T-helper 2 cell treated with Interferon-gamma antibody and Interleukin-4, amounts not matched to agents 100 ng/mL and 5 ng/mL, for 36 hours (primary cell): ENCODE results near the gene CACNA1D. TPM values are rescaled to one million over a fixed set of nuclear protein-coding genes. Genes with fewer than 3 reads are reported as not detected.

Experiments used
- intact Hi-C: fragments of 100-400 bp; cut with micrococcal nuclease; formaldehyde crosslinking; loops from one replicate; pipeline ENCODE4 v1.15.1; 2023
- total RNA-seq: library from RNA; stranded (reverse); gene quantifications from 2 replicates; pipeline ENCODE4 v1.2.3, GENCODE V29; 2022

Gene CACNA1D
- total RNA-seq, 1 donor from 2014 or later: 4.5 TPM

GRCh38 chr3:53688989-53689388, 194.6 kb downstream of the CACNA1D start:
- intact Hi-C loops: no loop called here

GRCh38 chr3:53689681-53690080, 195.3 kb downstream of the CACNA1D start:
- intact Hi-C loops: no loop called here

DNA sequence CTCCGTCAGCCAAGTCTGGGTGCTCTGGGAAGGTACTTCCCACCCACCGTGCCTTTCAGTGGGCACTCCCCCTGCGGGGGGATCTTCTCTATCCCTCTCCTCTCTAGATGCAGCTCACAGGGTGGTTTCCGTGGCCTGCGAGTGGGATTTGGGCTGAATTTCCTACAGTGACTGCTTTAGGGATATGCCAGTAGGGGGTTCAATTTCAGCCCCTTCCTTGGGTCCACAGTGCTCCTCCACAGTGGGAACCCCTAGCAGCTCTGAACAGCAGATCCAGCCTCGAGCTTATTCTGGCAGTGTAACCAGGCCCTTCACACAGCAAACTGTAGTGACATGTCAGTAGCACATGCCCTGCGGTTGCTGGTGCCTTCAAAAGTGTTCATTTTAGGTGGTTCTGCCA, 196.1 kb downstream of the CACNA1D start:
- intact Hi-C loops: no loop called here

DNA sequence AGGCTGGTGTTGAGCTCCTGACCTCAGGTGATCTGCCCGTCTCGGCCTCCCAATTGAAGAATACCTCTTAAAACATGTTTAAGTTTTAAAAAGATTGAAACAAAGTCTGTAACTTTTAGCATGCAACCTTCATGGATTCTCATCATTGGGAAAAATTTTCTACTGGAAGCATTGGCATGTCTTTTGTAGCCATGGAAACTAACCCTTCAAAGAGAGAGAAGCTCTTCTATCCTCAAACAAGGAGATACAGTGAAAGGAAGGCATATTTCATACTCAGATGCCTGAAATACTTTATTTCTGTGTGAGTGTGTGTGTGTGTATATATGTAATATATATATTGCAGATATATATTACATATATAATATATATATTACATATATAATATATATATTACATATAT, 196.9 kb downstream of the CACNA1D start:
- intact Hi-C loops: no loop called here

DNA sequence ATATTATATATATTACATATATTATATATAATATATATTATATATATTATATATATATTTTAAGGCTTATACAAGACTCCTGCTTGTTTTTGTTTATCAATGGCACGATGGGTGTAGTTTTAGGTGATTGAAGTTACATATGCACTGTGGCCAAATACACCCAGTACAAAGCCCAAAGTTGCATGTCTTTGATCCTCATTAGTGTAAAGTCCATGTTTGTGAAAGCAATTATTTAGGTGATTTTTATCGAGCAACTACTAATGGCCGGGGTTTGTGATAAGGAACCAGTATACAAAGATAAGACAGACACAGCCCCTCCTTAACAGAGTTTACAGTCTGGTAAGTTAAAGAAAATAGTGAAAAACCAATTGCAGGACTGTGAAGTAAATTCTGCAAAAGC, 197.5 kb downstream of the CACNA1D start:
- intact Hi-C loops: no loop called here

- intact Hi-C loops: loop anchor here (1.0 kb wide), 1 partner anchor 16 kb away; no protein-coding TSS in a partner anchor
Measured at GRCh38 chr3:53693451-53693850, 199.0 kb downstream of the CACNA1D start.

GRCh38 chr3:53694046-53694445, 199.6 kb downstream of the CACNA1D start:
- intact Hi-C loops: no loop called here

DNA sequence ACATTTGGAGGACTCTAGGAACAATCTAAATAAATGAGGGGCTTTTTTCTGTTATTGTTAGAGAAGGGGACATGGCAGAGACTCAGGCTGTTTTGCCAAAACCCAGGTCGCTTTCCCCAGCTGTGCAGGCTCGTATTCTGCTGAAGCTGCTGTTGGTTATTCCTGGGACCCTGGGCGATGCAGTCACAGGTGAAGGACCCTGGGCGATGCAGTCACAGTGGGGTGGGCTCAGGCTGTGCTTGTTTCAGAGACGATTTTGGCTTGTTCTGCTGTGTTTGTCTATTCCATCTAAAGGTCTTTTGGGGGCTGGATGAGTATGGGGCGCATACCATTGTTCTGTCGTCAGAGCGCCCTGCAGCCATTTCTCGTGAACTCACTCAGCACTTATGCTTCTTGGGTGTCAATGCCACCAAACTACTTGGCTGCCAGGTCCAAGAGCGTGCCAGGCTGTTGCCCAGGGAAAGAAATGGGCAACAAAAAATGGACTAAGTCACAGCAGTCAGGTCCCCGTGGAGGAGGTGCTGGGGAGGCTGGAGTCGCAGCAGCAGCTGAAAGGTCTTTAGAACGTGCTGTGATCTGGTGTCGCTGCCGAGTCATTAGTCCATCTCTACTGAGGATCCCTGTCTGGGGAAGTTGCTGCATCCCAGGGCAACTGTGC, 200.4 kb downstream of the CACNA1D start:
- intact Hi-C loops: no loop called here

GRCh38 chr3:53695324-53695690, 200.9 kb downstream of the CACNA1D start:
- intact Hi-C loops: no loop called here

DNA sequence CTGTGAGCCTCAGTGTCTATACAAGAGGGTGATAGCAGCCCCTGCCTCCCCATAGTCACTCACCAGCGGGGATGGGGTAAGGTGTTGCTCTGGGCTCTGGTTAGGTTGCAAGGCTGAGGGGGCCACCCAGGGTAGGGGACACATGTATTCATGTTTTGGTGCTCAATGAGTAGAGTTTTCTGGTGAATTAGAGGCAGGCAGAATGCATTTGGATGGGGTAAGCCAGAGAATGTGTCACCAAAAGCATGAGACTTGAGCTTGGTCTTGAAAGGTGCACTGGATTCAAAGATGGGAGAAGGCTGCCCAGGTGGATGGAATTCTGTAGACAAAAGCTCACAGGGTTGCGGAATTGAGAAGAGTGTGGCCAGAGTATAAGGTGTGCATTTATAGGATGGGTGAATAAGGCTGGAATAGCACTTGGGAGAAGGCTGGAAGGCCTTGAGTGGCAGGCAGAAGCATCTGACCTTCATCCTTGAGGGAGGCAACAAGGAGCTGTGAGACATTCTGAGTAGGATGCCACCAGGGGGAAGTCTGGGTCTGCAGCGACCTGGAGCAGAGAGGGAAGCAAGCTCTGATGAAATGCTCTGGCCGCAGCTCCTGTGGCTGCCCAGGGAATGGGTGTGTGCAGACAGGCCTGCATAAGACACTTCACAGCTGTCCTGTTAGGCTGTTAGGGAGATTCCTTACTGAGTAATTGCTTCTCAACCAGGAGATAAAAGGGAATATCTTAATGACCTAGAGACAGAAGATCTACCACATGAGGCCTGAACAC, 202.2 kb downstream of the CACNA1D start:
- intact Hi-C loops: no loop called here

DNA sequence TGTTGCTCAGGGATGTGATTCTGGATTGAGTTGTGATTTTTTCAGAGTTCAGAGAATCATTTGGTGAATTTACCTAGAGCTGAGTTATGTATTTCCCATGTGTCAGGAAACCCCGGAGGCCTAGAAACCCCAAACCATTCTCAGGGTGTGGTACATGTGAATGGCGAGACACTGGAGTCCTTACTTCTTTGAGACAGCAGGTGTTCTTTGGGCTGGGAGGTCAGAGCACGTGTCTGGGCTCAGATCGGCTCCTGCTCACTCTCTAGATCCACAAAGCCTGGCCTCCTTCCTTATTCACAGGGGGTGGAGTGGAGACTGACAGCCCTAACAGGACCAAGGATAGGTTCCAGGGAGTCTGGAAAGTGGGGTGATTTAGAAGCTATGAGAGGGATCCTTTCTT, 206.0 kb downstream of the CACNA1D start:
- intact Hi-C loops: no loop called here

GRCh38 chr3:53702776-53703530, 208.5 kb downstream of the CACNA1D start:
- intact Hi-C loops: no loop called here

DNA sequence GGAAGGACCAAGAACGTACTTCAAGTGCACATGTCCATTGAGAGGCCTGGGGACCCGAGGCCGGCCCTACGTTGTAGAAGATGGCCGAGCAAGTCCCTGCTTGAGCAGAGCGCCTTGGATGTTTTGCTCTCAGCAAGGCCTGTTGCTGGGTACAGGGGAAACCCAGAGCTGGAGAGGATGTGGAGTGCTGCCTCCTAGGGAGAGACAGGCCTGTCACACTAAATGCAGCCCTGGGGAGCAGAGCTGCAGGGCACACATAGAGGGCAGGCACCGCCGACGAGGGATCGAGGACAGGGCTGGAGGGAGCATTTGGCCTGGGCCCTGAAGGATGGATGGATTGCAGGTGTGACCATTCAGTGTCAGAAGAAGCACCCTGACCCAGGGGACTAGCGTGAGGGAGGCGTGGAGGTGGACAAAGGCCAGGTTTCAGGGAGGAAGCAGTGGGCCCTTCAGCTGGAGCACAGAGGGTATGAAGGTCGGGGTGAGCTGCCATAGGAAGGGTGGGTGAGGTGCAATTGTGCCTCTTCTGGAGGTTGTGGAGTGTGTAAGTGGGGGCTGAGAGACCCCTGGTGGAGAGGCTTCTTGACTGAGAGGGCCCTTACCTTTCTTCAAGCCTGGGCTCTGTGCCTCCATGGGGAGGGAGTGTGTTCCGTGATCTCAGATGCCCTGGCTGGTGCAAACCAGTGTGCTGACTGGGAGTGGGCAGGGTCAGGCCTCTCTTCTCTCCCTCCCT, 209.4 kb downstream of the CACNA1D start:
- intact Hi-C loops: no loop called here

DNA sequence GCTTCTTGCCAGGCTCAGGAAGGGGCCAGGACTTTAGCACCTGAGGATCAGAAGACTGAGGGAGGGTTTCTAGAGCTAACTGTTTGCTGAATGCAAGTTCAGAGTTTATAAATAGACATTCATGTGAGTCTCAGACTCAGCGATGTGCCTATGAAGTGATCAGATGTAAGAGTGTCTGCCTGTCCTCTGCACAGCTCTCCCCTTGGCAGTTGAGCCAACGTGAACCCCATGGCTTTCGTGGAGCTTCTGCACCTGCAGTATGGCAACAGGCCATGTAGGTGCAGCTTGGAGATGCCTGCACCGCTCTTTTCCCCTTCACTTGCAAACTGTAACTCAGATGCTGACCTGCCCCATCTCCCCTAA, 209.9 kb downstream of the CACNA1D start:
- intact Hi-C loops: no loop called here

- intact Hi-C loops: no loop called here
Measured at GRCh38 chr3:53705024-53705745, 210.8 kb downstream of the CACNA1D start.

- intact Hi-C loops: no loop called here
Measured at GRCh38 chr3:53705774-53706173, 211.4 kb downstream of the CACNA1D start.

GRCh38 chr3:53707222-53707621, 212.8 kb downstream of the CACNA1D start:
- intact Hi-C loops: no loop called here

DNA sequence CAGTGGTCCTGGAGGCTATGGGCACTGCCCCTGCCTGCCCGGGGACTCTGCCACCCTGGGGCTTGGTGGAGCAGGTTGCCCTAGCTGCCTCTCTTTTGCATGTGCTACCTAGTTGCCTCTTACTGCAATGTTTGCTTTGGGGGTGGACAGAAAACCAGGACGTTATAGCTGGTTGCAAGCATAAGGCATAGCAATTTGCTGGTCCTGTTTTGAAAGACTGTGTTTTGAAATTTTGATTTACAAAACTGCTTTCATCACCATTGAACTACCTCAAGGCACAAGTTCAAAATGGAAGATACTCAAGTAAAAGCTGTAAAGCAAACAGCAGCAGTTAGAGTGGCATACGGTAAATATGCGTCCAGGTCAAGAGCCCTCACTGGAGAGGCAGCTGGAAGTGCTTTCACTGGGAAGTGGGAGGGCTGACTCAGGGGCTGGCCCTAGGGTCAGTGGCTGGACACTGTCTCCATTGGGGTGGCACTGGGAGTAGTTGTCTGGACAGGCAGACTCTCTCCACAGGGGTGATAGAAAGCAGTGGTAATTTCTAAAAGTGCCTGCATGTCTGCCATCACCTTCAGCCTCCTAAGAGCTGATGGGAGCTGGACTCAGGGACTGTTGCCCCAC, 213.7 kb downstream of the CACNA1D start:
- intact Hi-C loops: no loop called here

GRCh38 chr3:53709256-53709655, 214.8 kb downstream of the CACNA1D start:
- intact Hi-C loops: loop anchor here (1.0 kb wide), 1 partner anchor 16 kb away; no protein-coding TSS in a partner anchor
